ENCODE results near the gene OR2AG2.
"Not testable (repeated sequence)": the region's sequence is repeated elsewhere in the genome, so short reads cannot be mapped to it uniquely, and the experiment has no call there.

The OR2AG2 gene, protein sequence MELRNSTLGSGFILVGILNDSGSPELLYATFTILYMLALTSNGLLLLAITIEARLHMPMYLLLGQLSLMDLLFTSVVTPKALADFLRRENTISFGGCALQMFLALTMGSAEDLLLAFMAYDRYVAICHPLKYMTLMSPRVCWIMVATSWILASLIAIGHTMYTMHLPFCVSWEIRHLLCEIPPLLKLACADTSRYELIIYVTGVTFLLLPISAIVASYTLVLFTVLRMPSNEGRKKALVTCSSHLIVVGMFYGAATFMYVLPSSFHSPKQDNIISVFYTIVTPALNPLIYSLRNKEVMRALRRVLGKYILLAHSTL

DNA sequence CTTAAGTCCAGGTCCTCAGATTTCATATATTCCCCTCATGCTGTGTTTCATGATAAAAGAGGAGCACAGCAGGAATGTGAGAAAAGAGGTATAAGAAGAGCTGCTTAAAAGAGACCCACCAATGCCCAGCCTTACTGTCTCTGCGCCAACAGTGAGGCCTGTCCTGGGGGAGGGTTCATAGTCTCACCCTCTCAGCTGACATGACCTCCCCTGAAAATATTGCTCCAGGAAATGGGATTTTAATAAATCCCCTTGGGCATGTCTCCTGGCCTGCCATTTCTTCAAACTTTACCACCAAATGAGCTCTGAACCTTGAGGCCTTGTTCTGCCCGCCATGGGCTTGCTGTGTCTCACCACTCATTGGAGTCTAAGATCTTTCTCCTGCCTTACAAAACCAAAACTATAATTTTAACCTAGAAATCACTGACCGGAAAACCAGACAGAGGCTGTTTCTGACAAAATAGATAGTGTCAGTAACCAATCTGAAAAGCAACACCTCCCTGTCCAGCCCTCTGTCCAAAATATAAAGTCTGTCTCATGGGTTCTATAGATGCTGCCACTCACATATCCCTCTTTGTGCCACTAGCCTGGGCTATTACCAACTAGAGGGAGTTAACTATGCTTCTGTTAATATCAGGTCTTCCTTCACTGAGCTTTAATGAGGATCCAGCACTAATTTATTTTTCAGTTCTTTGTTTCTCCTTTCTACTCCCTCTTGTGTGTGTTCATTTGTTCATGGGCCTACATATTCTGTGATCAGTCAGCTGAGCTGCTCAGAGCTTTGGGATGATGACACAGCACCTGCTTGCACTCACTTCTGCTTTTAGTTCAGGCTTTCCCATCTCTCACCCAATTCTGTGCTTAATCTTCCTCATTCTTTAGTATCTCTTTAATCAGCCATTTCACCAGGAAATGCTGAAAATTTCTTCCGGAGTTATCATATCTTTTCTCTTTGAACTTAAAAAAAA, at the start of gene OR2AG2:
OR2AG2 (minus strand) TSS at position 51 of the 968 bp plus-strand sequence. CDS start 3,019 bp downstream, outside the sequence.
- DNase-seq: no peak

DNA sequence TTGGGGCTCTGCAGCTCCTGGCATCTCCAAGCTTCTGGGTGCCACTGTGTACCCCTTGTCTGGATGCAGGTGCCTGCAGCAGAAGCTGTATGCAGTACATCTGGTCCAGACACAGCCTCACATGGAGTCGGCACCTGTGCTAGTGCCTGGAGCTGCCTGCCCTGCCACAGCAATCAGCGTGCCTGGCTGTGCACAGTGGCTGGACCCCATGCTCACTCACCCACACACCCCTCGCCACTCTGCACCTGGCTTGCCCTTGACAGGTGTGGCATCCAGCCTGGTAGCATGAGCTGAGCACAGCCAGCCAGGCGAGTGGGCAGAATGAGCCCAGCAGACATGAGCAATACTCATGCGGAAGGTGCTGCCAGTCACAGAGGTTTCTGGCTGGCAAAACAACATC, 47.2 kb upstream of the OR2AG2 start:
- DNase-seq: no peak

GRCh38 chr11:6817694-6818093, 45.9 kb upstream of the OR2AG2 start:
- no peak for DNase-seq

DNA sequence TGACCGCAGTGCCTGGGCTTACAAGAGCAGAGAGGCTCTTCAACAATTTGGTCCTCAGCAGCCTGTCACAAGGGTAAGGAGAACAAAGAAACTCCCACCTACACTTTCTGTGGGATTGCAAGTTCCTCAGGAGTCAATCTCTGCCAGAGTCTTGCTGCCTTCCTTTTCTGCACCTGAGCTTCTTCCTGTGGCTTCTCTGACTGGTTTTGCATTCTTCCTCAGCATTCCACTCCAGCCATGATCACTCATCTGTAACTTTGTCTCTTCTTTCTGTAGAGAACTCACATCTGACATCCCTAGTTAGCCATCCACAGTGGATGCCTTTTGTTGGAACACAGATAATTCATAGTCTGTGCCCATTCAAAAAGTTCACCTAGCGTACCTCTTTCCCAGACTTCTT, 41.9 kb upstream of the OR2AG2 start:
- no peak for DNase-seq

GRCh38 chr11:6812390-6813005, 40.7 kb upstream of the OR2AG2 start:
- no peak for DNase-seq

- DNase-seq: not testable (repeated sequence)
Measured at GRCh38 chr11:6801075-6801474, 29.3 kb upstream of the OR2AG2 start.

GRCh38 chr11:6799402-6799801, 27.6 kb upstream of the OR2AG2 start, which contains the start of gene OR6A2:
Gene OR6A2 (minus strand): TSS chr11:6799689. CDS start chr11:6795708, 3,981 bp downstream.
- DNase-seq: no peak

- DNase-seq: no peak
Measured at GRCh38 chr11:6794639-6795038, 22.9 kb upstream of the OR2AG2 start.

- no peak for DNase-seq
Measured at GRCh38 chr11:6790546-6790945, 18.8 kb upstream of the OR2AG2 start.

- DNase-seq: no peak
Measured at GRCh38 chr11:6782720-6783119, 10.9 kb upstream of the OR2AG2 start, which contains the start of gene OR2AG1. Gene OR2AG1 (plus strand): TSS chr11:6783020. CDS start chr11:6785038, 2,018 bp downstream.

- DNase-seq: no peak
Measured at GRCh38 chr11:6780829-6781228, 9.1 kb upstream of the OR2AG2 start.

DNA sequence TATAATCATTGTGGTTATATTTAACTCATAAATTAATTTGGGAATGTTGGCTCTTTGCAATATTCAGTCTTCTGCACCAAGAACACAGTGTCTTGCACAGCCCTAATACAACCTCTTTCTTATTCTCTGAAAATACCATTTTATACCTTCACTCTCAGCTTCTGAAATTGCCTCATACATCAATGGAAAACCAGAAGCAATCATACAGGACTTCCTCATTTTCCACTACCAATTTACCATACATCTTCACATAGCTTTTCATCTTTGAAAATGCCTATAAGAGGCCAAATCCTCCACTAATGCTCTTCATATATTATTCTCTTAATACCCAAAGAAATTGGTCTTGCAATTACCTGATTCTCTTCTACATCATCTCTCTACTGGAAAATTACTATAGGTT, 6.7 kb upstream of the OR2AG2 start:
- DNase-seq: no peak

DNA sequence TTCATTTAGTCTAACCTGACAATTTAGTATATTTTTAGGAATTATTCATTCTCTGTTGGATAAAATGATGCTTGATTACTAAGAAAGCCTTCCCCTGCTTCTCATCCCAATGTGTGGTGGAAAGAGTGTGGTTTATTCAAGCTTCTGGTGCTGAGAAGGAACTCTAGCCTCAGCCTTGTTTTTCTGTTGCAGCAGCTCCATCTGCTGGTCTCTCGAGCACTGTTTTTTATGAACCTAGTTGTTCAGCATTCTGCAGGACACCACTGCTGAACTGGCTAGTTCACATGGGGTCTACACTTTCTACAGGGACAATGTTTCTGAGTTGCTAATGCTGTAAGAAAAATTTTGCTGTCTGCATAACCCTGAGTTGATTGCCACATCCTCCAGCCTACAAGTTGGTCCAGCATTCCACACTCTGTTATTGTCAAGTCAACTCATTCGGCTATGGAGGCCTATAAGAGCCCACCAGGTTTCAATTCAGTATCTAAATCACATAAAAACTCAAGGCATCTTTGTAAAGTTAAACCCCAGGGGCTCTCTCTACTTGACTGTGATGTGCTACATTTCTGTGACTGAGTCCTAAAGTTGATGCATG, 14.3 kb downstream of the OR2AG2 start:
- DNase-seq: peak; percentile 9

DNA sequence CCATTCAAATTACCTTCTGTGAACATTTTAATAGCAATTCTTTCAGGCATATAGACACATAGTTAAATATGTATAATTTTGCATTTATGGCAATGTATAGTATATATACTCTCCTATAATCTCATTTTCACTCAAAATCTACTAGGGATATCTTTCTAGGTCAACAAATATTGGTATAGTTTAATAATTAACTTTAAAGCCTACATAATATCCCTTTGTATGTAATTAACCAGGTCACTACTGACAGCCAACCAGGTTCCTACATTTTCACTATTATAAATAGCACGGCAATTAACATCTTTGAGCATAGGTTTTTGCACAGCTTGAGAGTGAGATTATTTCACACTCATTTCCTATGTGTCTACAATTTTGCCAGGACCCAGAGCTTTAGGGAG, 15.8 kb downstream of the OR2AG2 start:
- no peak for DNase-seq

- no peak for DNase-seq
Measured at GRCh38 chr11:6755303-6755952, 16.3 kb downstream of the OR2AG2 start.

DNA sequence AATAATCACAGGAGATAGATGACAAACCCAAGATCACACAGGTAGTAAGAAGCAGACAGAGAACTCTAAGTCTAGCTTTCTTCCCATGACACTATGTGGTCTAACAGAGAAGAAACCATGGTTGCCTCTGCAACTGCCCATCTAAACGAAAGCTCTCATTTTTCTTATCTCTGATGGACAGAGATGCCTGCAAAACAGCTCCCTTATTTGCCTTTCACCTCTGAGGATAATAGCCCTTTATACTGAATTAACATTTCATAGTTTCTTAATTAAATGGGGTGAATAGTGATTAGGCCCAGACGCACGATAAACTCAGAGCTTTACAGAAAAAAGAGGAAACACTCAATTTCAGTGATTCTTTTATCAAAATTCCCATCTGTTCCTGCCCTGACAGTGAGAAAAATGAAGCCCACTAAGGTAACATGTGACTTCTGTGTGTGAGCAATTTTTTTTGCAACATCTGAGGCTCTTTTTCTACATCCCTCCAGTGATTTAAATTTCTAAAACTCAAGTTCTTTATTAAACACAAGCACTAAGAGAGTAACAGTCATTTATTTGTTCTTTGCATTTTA, 24.6 kb downstream of the OR2AG2 start:
- DNase-seq: no peak

- DNase-seq: no peak
Measured at GRCh38 chr11:6746626-6747025, 25.1 kb downstream of the OR2AG2 start.

DNA sequence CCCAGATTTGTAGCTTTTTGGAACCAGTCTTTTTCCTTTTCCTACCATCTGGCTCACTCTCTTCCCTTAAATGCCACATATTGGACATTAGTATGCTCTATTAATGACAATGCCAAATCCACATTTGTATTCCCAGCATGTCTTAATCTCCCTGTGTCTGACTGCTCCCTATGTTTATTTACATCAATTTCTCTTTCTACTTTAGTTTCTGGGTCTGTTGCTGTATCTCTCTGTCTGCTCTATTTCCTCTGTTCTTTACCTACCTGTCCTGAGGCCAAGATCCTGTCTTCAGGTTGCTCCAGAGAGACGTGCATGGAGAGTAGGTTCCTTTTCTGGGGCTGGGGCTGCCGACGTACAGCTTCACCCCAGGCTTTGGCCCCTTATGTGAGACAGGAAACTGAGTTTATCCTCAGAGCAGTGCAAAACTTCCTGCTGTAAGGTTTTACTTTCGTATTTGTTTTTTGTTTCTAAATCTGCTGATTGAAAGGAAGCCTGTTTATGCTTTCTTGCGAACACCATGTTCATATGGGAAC, 25.6 kb downstream of the OR2AG2 start:
- DNase-seq: no peak

DNA sequence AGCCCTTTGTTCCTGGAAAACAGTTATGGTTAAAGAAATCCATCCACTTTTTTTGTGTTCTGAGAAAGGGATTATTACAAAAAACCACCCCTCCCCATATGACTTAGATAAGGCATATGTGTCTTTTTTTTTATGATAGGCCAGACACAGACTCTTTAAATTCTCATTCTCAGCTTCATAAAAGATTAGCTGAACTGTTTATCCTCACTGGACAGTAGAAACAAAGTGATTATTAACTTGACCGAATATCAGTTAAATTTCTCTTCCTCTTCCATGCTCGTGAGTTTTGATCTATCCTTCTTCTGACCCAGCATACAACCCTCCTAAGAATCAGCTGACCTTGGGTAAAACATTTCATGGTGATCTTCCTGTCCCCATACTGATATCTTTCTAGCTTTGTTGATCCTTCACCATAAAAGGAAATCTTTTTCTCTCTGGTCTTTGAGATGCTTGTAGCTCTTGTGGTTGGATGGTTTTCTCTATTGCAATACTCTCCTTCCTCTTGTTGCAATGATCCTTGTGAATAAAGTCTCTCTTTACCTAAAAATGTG, 26.2 kb downstream of the OR2AG2 start:
- no peak for DNase-seq

DNA sequence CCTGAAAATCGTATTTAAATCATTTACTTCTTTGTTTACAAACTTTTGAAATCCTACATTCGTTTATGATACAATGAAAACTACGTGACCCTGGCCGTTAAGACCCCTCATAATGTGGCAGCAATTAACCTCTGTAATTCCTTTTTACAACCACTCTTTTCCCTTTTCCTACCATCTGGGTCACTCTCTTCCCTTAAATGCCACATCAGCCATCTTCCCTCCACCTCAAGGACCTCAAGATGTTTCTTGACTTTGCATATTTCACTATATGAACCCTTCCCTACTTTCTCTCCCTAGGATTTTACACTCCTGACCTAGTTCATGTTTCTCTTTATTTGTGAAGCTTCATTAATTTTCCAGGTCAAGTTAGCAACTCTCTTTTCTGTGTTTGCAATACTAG, 26.8 kb downstream of the OR2AG2 start:
- DNase-seq: no peak

DNA sequence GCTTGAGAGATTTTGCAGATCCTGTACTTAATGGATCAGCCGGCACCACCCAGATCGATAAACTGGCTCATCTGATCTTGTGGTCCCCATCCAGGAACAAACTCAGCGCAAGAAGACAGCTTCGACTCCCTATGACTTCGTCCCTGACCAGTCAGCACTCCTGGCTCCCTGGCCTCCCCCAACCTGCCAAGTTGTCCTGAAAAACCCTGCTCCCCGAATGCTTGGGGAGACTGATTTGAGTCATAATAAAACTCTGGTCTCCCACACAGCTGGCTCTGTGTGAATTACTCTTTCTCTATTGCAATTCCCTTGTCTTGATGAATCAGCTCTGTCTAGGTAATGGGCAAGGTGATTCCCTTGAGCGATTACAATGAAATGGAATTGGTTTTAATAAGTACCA, 29.5 kb downstream of the OR2AG2 start:
- DNase-seq: no peak

Measured in DMS 273 treated with DMSO at 0.1 percent for 48 hours (cell line).